ES-I3 (cell line): ENCODE data around the gene RNF180.

Experiments
- H3K36me3 ChIP-seq: 2 replicates; pipeline ENCODE4 v1.6.1; 2013; ENCODE audit warnings: mild to moderate bottlenecking, low read length, control low read depth, moderate library complexity; ENCODE audit not compliant: insufficient read depth
- H3K4me1 ChIP-seq: 2 replicates; pipeline ENCODE4 v1.6.1; 2013; ENCODE audit warnings: mild to moderate bottlenecking, control low read depth, low read length; ENCODE audit not compliant: insufficient read depth
- H3K9ac ChIP-seq: 2 replicates; pipeline ENCODE4 v1.6.1; 2013; ENCODE audit warnings: low read depth, mild to moderate bottlenecking, low read length, moderate library complexity
- H3K9me3 ChIP-seq: 2 replicates; pipeline ENCODE4 v1.6.1; 2013; ENCODE audit warnings: mild to moderate bottlenecking, low read length, moderate library complexity; ENCODE audit not compliant: control insufficient read depth, insufficient read depth

The RNF180 gene

DNA sequence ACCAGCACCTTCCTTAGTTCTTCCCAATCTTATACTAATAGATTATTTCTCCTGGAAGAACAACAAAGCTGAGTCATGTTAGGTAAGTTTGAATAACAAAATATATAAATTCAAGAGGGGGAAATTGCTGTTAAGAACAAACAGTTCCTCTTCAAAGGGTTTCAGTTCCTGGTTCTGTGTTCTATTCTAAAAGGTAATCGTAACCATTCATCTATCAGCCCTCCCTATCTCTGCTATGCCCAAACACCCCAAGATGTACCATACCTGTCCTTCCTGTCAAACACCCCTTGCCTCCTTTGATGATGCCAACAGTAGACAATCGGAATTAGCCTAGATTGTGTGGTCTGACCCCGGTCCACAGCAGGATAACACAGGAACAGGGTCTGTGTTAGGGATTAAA, 4.2 kb upstream of the RNF180 start:
- H3K4me1 ChIP-seq: no peaks in the 10 kb centered on the region
- H3K36me3 ChIP-seq: no peaks in the 10 kb centered on the region
- H3K9ac ChIP-seq: no peak overlapping the region
- H3K9me3 ChIP-seq: no peaks in the 10 kb centered on the region

DNA sequence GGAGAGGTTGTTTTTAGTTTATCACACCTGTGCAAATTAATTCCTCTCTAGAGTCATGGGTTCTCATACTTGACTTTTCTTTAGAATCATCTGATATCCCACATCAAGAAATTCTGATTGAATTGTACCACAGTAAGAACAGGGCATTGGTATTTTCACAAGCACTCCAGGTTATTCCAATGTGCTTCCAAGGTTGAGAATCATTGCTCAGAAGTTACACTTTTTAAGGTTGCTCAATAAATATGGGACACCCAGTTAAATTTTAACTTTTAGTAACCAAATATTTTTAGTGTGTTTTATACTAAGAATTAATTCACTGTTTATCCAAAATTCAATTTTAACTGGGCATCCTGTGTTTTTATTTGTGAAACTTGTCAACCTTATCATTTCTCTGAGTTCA, 2.5 kb upstream of the RNF180 start:
- H3K36me3 ChIP-seq: no peaks in the 10 kb centered on the region
- no peak overlapping the region for H3K9ac ChIP-seq
- no peaks in the 10 kb centered on the region for H3K9me3 ChIP-seq
- no peaks in the 10 kb centered on the region for H3K4me1 ChIP-seq

DNA sequence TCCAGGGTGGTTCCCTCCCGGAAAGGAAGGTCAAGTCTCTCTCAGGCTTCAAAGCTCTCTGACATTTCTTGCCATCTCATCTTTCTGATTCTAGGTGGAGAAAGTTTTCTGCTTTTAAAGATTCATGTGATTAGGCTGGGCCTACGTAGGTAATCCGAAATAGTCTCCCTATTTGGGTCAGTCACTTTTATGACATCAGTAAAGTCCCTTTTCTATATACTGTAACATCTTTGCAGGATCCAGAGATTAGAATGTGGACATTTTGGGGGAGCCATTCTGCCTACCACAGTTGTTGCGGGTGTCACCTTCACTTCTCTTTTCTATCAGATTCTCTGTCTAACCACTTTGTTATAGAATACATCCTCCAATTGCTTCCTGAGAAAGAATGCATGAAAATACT, 1.9 kb upstream of the RNF180 start:
- Histone ChIP-seq H3K36me3 (no peaks in the 10 kb centered on the region), H3K4me1 (no peaks in the 10 kb centered on the region), H3K9me3 (no peaks in the 10 kb centered on the region), H3K9ac (no peak overlapping the region)

DNA sequence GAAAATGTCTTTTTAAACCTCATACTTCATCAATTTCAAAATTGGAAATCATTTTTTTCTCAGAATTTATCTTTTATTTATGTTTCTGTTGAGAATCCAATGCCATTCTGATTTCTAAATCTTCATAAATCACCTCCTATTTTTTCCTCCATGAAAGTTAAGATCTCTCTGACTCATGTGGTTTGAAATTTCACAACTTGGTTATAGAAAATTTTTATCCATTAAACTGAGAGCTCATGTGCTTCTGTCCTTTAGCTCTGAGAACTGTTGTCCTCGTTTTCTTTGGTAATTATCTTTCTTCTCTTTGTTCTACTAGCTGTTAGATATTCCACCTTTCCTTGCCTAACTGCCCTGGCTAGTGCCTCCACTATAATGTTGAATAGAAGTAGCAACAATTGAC, 1.5 kb upstream of the RNF180 start:
- H3K36me3 ChIP-seq: no peaks in the 10 kb centered on the region
- no peaks in the 10 kb centered on the region for H3K4me1 ChIP-seq
- no peak overlapping the region for H3K9ac ChIP-seq
- H3K9me3 ChIP-seq: no peaks in the 10 kb centered on the region

DNA sequence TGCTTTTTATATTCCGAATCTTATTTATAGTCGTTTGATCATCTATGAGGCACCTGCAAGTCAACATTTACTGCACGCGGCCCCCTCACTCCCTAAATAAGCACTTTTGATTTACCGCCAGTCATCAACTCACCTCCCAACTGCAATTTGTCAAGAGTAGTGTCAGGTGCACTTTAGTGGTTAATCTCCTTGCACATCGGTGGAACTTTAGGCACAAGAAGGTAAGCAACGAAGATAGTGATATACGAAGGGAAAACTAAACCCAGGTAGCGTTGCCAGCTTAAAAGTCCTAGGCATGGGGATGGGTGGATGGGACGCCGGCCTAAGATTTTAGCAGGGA, 513 bp upstream of the RNF180 start:
- Histone ChIP-seq H3K9me3 (no peaks in the 10 kb centered on the region), H3K36me3 (no peaks in the 10 kb centered on the region), H3K9ac (peak overlapping the region; percentile 94), H3K4me1 (no peaks in the 10 kb centered on the region)

DNA sequence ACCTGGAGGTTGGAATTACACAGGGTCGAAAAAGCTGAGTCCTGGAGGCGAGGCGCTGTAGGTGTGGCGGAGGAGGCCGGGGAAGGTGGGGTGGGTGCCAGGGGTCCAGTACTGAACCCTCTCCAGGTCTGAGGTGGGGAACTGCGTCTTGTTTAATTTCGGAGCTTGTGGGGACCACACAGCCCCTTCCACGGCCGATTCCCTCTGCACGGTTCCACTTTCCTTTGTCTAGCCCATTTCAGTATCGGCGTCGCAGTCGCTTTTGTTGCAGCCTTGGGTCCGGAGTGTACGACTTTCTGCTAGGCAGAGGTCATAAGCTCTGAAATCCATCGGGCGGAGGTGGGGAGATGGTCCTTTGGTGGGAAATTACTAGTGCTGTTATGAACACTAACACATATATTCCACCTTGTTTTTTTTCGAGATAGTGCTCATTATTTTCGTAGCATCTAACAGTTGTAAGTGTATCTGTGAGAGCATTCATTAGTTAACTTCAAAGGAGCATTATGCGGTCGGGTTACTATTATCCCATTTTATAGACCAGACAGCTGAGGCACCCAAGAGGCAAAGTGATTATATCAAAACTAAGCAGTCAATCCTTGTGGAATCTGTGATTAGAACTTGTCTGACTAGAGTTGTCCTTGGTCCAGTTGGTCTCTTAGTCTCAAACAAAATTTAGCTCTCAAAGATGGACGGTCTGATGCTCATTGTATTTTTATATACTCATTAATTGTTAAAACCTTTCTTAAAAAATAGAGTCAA, 737 bp downstream of the RNF180 start:
- peak overlapping the region; percentile 94 for H3K9ac ChIP-seq
- no peaks in the 10 kb centered on the region for H3K9me3 ChIP-seq
- no peaks in the 10 kb centered on the region for H3K4me1 ChIP-seq
- no peaks in the 10 kb centered on the region for H3K36me3 ChIP-seq

DNA sequence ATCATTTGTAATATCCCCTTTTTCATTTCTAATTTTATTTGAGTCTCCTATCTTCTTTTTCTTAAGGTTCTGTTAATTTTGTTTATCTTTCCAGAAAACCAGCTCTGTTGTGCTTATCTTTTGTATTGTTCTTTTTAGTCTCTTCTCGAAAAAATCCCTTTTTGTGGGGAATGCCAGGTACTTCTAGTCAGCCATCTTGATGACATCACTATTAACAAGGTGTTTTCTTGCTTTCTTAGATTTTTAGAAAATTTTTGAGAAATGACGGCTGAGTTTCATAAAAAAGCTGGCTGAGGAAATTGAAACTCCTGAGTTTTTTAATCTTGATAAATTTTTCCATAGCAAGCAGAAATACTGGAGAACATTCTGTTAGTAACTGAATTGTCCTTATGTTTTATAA, 10.7 kb downstream of the RNF180 start:
- Histone ChIP-seq H3K9me3 (no peaks in the 10 kb centered on the region), H3K36me3 (no peaks in the 10 kb centered on the region), H3K4me1 (peaks cover 8% of the 10 kb centered on the region), H3K9ac (no peak overlapping the region)

DNA sequence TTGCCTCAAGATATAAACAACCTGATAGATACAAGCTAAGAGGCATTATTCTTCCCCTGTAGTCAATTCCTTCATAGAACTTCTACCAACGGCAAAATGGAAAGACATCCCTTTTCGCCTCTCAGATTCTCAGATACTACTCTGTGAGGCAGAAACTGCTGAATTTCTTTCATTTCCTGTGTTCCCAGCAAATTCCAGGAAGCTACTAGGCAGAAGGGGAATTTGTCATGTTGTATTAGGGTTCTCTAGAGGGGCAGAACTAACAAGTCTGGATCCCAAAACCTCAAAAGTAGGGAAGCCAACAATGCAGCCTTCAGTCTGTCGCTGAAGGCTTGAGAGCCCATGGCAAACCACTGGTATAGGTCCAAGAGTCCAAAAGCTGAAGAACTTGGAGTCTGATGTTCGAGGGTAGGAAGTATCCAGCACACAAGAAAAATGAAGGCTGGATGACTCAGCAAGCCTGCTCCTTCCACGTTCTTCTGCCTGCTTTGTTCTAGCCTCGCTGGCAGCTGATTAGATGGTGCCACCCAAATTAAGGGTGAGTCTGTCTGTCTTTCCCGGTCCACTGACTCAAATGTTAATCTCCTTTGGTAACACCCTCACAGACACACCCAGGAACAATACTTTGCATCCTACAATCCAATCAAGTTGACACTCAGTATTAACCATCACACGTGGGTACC, 15.2 kb downstream of the RNF180 start:
- Histone ChIP-seq H3K9ac (no peak overlapping the region), H3K9me3 (no peaks in the 10 kb centered on the region), H3K4me1 (peaks cover 8% of the 10 kb centered on the region), H3K36me3 (no peaks in the 10 kb centered on the region)

DNA sequence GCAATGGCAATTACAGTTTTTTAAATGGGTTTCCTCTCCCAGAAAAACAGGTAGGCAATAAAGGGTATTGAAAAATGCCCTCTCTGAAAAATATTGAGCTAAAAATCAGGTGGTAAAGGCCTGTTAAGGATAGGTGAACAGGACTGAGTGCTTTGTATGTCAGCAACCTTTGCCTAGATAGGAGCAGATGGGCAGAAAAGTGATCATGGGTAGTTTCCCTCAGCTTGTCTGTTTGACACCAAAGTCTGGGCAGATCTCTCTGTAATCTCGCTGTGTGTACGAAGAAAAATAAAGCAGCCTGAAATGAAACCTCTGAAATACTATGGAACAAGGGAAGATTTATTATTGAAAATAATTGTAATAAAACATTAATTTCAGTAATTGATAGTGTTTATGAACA, 15.8 kb downstream of the RNF180 start:
- no peaks in the 10 kb centered on the region for H3K36me3 ChIP-seq
- no peak overlapping the region for H3K9ac ChIP-seq
- H3K9me3 ChIP-seq: no peaks in the 10 kb centered on the region
- peaks cover 8% of the 10 kb centered on the region for H3K4me1 ChIP-seq

DNA sequence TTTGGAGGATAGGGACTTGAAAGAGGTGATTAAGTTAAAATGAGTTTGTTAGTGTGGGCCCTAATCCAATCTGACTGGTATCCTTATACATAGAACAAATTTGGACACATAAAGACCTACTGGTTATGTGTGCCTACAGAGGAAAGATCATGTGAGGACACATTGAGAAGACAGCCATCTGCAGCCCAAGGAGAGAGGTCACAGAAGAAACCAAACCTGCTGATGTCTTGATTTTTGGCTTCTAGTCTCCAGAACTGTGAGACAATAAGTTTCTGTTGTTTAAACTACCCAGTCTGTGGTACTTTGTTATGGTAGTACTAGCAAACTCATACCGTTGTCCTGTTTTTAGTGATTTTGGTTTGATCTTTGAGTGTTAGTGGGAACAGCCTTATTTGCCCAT, 18.3 kb downstream of the RNF180 start:
- peaks cover 8% of the 10 kb centered on the region for H3K4me1 ChIP-seq
- no peak overlapping the region for H3K9ac ChIP-seq
- H3K9me3 ChIP-seq: no peaks in the 10 kb centered on the region
- no peaks in the 10 kb centered on the region for H3K36me3 ChIP-seq

DNA sequence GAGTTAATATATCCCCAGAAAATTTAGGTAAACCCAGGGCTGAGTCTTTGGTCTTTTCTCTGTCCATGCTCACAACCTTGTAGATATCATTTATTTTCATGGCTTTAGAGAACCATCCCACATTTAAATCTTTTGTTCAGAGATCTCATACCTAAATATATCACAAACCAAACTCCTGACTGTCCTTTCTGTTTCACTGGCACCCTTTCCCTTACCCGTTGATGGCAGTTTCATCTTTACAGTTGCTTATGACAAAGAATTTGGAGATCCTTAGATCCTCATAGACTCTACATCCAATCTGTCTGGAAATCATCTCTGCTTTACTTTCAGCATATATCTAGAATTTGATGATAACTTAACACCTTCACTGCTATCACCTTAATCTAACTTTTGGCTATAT, 19.2 kb downstream of the RNF180 start:
- H3K9ac ChIP-seq: no peak overlapping the region
- peaks cover 8% of the 10 kb centered on the region for H3K4me1 ChIP-seq
- no peaks in the 10 kb centered on the region for H3K9me3 ChIP-seq
- no peaks in the 10 kb centered on the region for H3K36me3 ChIP-seq

DNA sequence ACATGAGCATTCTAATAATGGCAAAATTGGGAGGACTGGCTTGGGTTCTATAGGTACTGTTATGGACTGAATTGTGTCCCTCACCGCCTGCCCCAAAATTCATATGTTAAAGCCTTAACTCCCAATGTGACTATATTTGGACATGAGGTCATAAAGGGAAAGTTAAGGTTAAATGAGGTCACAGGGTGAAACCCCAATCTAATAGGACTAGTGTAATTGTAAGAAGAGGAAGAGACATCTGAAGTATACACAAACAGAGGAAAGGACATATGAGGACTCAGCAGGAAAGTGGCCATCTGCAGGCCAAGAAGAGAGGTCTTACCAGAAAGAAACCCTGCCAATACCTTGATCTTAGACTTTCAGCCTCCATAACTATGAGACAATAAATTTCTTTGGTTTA, 23.1 kb downstream of the RNF180 start:
- Histone ChIP-seq H3K4me1 (no peaks in the 10 kb centered on the region), H3K9ac (no peak overlapping the region), H3K36me3 (no peaks in the 10 kb centered on the region), H3K9me3 (no peaks in the 10 kb centered on the region)

DNA sequence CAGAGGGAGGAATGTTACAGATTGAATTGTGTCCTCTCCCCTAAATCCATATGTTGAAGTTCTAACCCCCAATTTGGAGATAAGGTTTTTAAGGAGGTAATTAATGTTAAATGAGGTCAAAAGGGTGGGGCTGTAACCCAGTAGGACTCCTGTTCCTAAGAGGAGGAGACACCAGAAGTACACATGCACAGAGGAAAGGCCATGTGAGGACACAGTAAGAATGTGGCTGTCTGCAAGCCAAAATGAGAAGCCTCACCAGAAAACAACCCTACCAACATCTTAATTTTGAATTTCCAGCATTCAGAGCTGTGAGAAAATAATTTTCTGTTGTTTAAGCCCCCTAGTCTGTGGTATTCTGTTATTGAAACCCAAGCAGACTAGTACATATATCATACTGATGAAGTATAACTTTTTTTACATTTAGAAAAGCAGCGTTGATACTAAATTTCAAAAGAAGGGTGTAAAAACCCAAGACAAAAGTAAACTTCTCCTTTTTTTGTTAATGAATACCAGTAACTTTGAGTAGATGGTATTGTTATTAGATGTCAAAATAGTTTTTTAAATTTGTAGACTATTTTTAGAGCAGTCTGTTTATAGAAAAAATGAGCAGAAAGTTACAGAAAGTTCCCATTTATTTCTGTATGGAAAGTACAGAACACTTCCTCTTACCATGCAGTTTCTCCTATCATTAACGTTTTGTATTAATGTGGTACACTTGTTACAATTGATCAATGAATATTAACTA, 25.1 kb downstream of the RNF180 start:
- no peaks in the 10 kb centered on the region for H3K36me3 ChIP-seq
- no peaks in the 10 kb centered on the region for H3K4me1 ChIP-seq
- no peak overlapping the region for H3K9ac ChIP-seq
- no peaks in the 10 kb centered on the region for H3K9me3 ChIP-seq

DNA sequence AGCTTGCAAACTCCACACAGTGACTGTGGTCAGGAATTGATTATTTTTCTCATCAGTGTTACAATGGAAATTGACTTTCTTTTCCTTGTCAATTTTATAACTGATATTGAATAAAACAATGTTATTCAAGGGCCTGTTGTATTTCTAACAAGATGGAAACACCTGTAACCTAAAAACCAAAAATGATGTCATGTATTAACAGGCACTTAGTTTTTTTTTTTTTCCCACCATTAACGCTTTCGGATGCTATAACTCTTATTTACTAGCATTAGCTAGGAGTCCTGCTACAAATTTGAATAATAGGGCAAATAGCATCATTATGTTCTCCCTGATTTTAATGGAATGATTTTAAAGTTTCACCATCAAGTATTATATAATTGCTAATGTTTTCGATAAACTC, 30.3 kb downstream of the RNF180 start:
- Histone ChIP-seq H3K9ac (no peak overlapping the region), H3K4me1 (no peaks in the 10 kb centered on the region), H3K36me3 (no peaks in the 10 kb centered on the region), H3K9me3 (no peaks in the 10 kb centered on the region)

DNA sequence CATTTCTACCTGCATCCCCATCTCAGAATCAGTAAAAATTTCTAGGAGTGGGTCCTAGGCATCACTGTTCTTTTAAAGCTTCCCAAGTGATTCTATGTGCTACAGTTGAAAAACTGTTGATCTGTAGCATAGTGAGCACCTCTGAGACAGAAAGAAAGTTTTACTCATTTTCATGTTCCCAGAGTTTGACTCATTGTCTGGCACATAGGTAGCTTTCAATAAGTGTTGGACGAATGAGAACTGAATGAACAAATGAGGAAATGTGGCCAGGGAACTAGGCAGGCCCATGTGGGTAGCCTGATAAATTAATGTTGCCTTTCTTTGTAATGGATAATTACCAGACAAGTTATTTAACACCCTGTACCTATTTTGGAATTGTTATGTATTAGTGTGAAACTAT, 33.8 kb downstream of the RNF180 start:
- H3K9me3 ChIP-seq: no peaks in the 10 kb centered on the region
- no peaks in the 10 kb centered on the region for H3K4me1 ChIP-seq
- H3K9ac ChIP-seq: no peak overlapping the region
- no peaks in the 10 kb centered on the region for H3K36me3 ChIP-seq
